AG09309 (cell line): ENCODE results near the gene C1orf74.

ENCODE experiments used
- DNase-seq: peaks from one replicate; pipeline ENCODE4 v3.0.0-alpha.2; 2010; ENCODE audit warnings: low read depth
- H3K4me3 ChIP-seq: 2 replicates; pipeline ENCODE4 v1.5.1; 2011; ENCODE audit warnings: mild to moderate bottlenecking, low read depth, low read length, moderate library complexity; ENCODE audit not compliant: control insufficient read depth
- CTCF ChIP-seq: IDR thresholded peaks from 2 replicates; pipeline ENCODE4 v1.5.1; 2011; ENCODE audit warnings: mild to moderate bottlenecking, low read depth, low read length, inconsistent platforms; ENCODE audit not compliant: insufficient read depth, control insufficient read depth; ENCODE audit errors: missing control alignments

Gene C1orf74

GRCh38 chr1:209774592-209774991, 9.8 kb downstream of the C1orf74 start:
- no peak for TF ChIP-seq CTCF
- H3K4me3 ChIP-seq: no peak overlapping the region
- no peak for DNase-seq

- TF ChIP-seq CTCF: no peak
- H3K4me3 ChIP-seq: no peak overlapping the region
- no peak for DNase-seq
Measured at GRCh38 chr1:209772126-209772525, 12.2 kb downstream of the C1orf74 start.

GRCh38 chr1:209770636-209771415, 13.5 kb downstream of the C1orf74 start:
- TF ChIP-seq CTCF: no peak
- DNase-seq: no peak
- no peak overlapping the region for H3K4me3 ChIP-seq

- TF ChIP-seq CTCF: no peak
- no peak overlapping the region for H3K4me3 ChIP-seq
- no peak for DNase-seq
Measured at GRCh38 chr1:209769971-209770370, 14.4 kb downstream of the C1orf74 start.

- no peak for TF ChIP-seq CTCF
- no peak overlapping the region for H3K4me3 ChIP-seq
- peak; percentile 72 for DNase-seq
Measured at GRCh38 chr1:209769171-209769904, 15.0 kb downstream of the C1orf74 start.

- H3K4me3 ChIP-seq: no peak overlapping the region
- DNase-seq: no peak
- TF ChIP-seq CTCF: no peak
Measured at GRCh38 chr1:209768354-209768774, 16.0 kb downstream of the C1orf74 start.
